Activated T-cell treated with anti-CD3 and anti-CD28 coated beads for 1 hour (primary cell): ENCODE results near the gene PTGER1.

Source experiments
- DNase-seq: peaks from one replicate; pipeline ENCODE4 v3.0.0-alpha.2; 2020; ENCODE audit warnings: low read depth

PTGER1 gene

GRCh38 chr19:14441041-14441938 is 33.9 kb downstream of the PTGER1 start:
- no peak for DNase-seq

DNA sequence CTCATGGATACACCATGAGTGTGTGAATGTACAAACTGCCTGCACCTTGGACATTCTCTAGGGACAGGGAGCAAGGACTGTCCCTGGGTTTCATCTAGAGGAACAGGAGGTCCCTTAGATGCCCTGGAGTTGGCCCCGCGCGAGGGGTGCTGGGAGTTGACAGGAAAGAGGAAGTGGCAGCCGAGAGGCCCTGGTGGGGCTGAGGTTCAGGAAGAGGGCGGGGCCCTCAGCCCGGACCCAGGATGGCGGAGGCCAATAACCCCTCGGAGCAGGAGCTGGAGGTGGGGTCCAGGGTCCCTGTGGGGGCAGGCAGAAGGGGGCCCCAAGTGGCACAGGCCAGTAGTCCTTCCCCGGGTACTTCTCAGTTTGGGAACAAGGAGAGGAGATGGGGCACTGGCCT is 35.1 kb downstream of the PTGER1 start:
- peak; percentile 66 for DNase-seq

DNA sequence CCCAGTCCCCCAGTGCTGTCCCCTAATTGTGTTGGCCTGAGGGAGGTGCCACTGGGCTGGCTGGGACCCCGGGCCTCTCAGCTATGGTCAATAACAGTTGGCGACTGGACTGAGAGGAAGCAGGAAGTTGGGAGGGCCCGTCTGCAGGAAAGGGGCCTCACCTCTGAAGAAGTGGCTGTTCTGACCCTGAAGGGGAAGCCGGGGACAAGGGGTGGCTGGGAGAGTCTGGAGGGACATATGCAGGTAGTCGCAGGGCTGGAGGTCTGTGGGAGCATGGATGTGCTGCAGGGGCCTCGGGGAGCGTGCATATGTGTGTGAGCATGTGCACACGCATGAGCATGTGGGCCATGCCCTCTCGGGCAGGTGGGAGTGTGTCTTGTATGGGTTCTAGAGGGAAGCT is 36.1 kb downstream of the PTGER1 start:
- DNase-seq: no peak

DNA sequence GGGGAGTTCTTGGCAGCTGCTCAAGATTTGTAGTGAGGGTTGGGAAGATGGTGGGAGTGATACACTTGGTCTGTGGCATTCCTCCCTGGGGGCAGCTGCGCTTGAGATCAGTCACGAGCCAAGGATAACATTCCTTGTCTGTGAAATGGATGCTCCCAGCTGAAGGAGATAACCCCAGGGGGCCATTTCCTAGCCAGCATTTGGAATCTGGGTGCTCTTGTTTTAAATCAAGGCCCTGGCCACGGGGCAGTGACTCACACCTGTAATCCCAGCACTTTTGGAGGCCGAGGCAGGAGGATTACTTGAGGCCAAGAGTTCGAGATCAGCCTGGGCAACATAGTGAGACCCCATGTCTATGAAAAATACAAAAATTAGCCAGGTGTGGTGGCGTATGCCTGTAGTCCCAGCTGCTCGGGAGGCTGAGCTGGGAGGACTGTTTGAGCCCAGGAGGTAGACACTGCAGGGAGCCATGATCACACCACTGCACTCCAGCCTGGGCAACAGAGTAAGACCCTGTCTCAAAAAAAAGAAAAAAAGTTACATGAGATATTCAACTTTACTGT is 37.5 kb downstream of the PTGER1 start:
- no peak for DNase-seq

- no peak for DNase-seq
Measured at GRCh38 chr19:14435320-14436050, 39.7 kb downstream of the PTGER1 start.

GRCh38 chr19:14434543-14435319 is 40.4 kb downstream of the PTGER1 start:
- DNase-seq: no peak

DNA sequence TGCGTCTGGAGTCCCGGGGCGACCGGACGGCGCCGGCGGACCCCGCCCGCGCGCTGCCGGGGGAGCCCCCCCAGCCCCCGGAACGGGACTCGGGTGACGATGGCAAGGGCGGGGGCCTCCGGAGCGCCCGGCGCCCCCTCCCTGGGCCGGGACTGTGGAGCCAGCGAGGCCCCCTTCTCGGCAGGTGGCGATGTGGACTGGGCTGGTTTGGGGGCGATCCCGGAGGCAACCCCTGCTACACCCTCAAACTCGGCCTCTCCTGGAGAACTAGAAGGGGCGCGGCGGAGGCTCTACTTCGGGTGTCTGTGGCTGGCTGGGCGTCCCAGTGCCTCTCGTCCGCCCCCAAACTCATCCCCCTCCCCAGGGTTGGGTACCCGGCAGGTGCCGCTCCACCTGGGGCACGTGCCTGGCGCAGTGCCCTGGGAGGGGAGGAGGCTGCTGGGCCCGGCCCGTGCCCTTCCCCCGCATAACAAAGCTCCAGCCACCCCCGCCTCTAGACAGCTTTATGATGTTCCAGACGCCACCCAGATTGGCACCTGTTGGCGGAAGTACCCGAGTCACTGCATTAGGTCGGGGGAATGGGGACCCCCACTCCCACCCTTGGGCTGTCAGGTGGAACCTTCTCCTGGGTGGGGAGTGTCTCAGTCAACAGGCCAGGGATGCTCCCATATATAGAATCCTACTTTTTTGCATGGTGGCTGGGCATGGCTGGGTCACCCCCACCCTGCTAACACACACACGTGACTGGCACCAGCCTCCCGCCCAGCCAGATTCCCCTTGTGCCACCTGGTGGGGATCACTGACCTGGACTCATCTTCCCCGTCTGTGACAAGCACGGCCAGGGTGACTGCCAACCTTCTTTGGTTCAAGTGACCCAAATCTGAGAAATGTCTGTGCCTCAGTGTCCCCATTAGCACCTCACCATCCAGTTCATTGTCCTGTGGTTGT is 41.3 kb downstream of the PTGER1 start:
- peak; percentile 50 for DNase-seq

DNA sequence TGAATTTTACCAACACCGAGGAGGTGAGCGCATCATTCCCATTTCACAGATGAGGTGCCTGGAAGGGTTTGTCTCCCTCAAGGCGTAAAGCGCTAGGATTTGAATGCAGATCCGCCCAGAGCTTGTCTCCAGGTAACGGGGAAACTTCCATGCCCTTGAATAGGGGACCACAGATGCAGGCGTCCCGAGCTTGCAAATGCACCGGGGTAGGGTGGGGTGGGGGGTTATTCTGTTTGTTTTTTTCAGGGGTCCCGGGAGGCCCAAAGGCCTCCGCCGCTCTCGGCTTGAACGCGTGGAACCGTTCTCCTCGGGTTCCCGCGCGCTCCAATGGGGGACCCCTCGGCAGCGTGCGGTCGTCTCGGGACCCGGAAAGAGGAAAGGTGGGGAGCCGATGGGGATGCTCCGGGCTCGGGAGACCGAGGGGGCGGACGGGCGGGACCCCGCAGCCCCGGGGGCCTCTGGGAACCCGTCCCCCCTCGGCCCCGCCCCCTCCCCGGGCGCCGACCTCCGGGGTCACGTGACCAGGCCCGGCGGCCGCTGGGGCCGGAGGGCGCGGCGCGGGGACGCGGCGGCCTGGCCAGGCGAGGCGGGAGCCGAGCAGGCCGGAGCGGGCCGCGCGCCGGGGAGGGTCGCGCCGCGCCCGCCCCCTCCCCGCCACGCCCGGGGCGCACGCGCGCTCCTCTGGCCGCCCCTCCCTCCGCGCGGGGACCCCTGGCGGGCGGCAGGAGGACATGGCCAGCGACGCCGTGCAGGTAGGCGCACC is 42.2 kb downstream of the PTGER1 start, which contains the start of gene PKN1:
TSS of gene PKN1 (plus strand) at position 516 of the 763 bp plus-strand sequence. CDS start at position 732, 216 bp downstream.
- DNase-seq: peak; percentile 43

GRCh38 chr19:14430712-14431111 is 44.4 kb downstream of the PTGER1 start:
- no peak for DNase-seq

DNA sequence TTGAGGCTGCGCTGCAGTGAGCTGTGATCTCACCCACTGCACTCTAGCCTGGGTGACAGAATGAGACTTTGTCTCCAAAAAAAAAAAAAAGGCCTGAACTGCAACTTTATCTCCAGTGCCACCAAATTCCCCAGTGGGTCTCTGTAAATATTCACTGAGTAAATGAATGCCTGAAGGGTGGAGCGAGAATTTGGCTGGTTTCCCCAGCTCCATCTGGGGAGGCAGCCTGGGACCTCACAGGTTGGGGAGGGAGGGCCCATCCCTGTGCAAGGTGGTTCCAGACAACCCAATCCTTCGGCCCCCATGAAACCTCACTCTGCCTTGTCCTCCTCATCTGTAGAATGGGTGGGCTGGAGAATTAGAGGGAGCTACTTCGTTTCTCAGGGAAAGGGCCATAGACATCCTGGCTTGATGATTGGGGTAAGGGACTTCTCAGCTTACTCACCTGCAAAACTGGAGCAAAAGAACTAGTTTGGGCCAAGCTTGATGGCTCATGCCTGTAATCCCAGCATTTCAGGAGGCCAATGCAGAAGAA is 46.2 kb downstream of the PTGER1 start:
- no peak for DNase-seq

GRCh38 chr19:14427461-14427860 is 47.7 kb downstream of the PTGER1 start:
- DNase-seq: no peak

- no peak for DNase-seq
Measured at GRCh38 chr19:14425696-14426138, 49.4 kb downstream of the PTGER1 start.
